K562 (cell line): Measurements from ENCODE around the gene PMEPA1. TPM values are rescaled to one million over a fixed set of nuclear protein-coding genes. Genes with fewer than 3 reads are reported as not detected.

Experiments used
- ATAC-seq: fragments of 200-7000 bp; cut with Tn5 transposase; 3 replicates; pipeline ENCODE4 v1.9.1; 2020; ENCODE audit warnings: moderate library complexity
- BruUV-seq: library from RNA; stranded (reverse); fragments of 400-500 nt; replicated peaks from 2 replicates; lab custom pipeline; 2021; lab: Mats Ljungman, UMichigan
- CTCF ChIA-PET: fragments of 300-600 bp; formaldehyde crosslinking; extraction: SDS; loops from one replicate; lab custom pipeline; 2021; ENCODE audit warnings: low intra/inter-chr PET ratio; lab: Yijun Ruan, JAX
- POLR2A ChIA-PET: fragments of 300-600, 350-650 bp; sonication (Branson Sonifier 250); formaldehyde crosslinking; extraction: SDS; loops from one replicate; lab custom pipeline; 2021; ENCODE audit warnings: antibody characterized with exemption, inconsistent platforms; lab: Yijun Ruan, JAX
- DNase-seq, 4 experiments: peaks; one replicate each; pipeline versions ENCODE4 v3.0.0 to v3.0.0-alpha.2; 2011 to 2018; ENCODE audit warnings: low spot score in 3 of 4, mixed read lengths in 3 of 4; ENCODE audit errors: extremely low read depth in 1 of 4
- FAIRE-seq: peaks from 2 replicates; lab custom pipeline; 2011; peaks lifted over from hg19 to GRCh38; lab: Jason Lieb, UNC
- H2AFZ ChIP-seq: 2 replicates; pipeline ENCODE4 v1.6.0; 2011; ENCODE audit warnings: low read depth, low read length, control low read depth, inconsistent platforms
- H3K27ac ChIP-seq: fragments of 200-600 bp; 3 replicates; pipeline ENCODE4 v1.8.0; 2011; ENCODE audit warnings: low read depth, mild to moderate bottlenecking, control low read depth, inconsistent platforms, low read length, moderate library complexity, mixed read lengths; ENCODE audit errors: extremely low read depth
- H3K27me3 ChIP-seq, 2 experiments: fragments of 300-600 bp in 1 of 2; 2 replicates in 1 of 2; 3 replicates in 1 of 2; pipeline versions ENCODE4 v1.6.0 to v1.8.0; 2011; ENCODE audit warnings: inconsistent platforms in 2 of 2, low read length in 2 of 2, mild to moderate bottlenecking in 1 of 2, mixed read lengths in 1 of 2, moderate library complexity in 1 of 2; ENCODE audit not compliant: control insufficient read depth in 2 of 2, insufficient read depth in 2 of 2
- H3K36me3 ChIP-seq: fragments of 300-600 bp; 3 replicates; pipeline ENCODE4 v1.8.0; 2011; ENCODE audit warnings: mild to moderate bottlenecking, low read length, inconsistent platforms; ENCODE audit not compliant: control insufficient read depth, insufficient read depth
- H3K4me1 ChIP-seq, 2 experiments: fragments of 200-600 bp in 1 of 2; replicated peaks in 1 of 2; 2 replicates in 1 of 2; 3 replicates in 1 of 2; pipeline versions ENCODE4 v1.5.1 to v1.8.0; 2011; ENCODE audit warnings: inconsistent platforms in 2 of 2, low read length in 2 of 2, mild to moderate bottlenecking in 1 of 2, mixed read lengths in 1 of 2, moderate library complexity in 1 of 2; ENCODE audit not compliant: control insufficient read depth in 2 of 2, insufficient read depth in 2 of 2
- H3K4me2 ChIP-seq: 2 replicates; pipeline ENCODE4 v1.6.1; 2011; ENCODE audit warnings: low read length, control low read depth, inconsistent platforms, mixed read lengths; ENCODE audit not compliant: insufficient read depth
- H3K4me3 ChIP-seq: fragments of 200-600 bp; sonication (generic), shearing (Covaris generic); 2 replicates; pipeline ENCODE4 v1.5.1; 2016; ENCODE audit warnings: control low read depth, inconsistent platforms
- H3K79me2 ChIP-seq: fragments of 200-600 bp; 3 replicates; pipeline ENCODE4 v1.8.0; 2011; ENCODE audit warnings: low read length, inconsistent platforms; ENCODE audit not compliant: control insufficient read depth, insufficient read depth
- H3K9ac ChIP-seq, 2 experiments: 2 replicates each; pipeline versions ENCODE4 v1.6.0 to v1.6.1; 2011; ENCODE audit warnings: low read depth in 2 of 2, low read length in 2 of 2, control low read depth in 1 of 2, inconsistent platforms in 1 of 2, mild to moderate bottlenecking in 1 of 2, mixed read lengths in 1 of 2; ENCODE audit not compliant: insufficient read depth in 1 of 2
- H3K9me1 ChIP-seq: one replicate; pipeline ENCODE4 v1.6.0; 2011; ENCODE audit warnings: inconsistent platforms, mild to moderate bottlenecking, low read length, moderate library complexity; ENCODE audit not compliant: control insufficient read depth, insufficient read depth
- H3K9me3 ChIP-seq: replicated peaks from 2 replicates; pipeline ENCODE4 v1.5.1; 2011; ENCODE audit warnings: low read depth, low read length, inconsistent platforms; ENCODE audit not compliant: control insufficient read depth, insufficient read depth
- H4K20me1 ChIP-seq: replicated peaks from 2 replicates; pipeline ENCODE4 v1.6.1; 2011; ENCODE audit warnings: low read length, inconsistent platforms, mixed read lengths; ENCODE audit not compliant: control insufficient read depth, insufficient read depth
- ATF1 ChIP-seq, 2 experiments: fragments of 450-650 bp in 1 of 2; IDR thresholded peaks; 2 replicates each; pipeline ENCODE4 v1.6.1; 2016; ENCODE audit warnings: missing compliant biosample characterization in 1 of 2, missing genetic modification characterization in 1 of 2
- CEBPB ChIP-seq: fragments of 450-650 bp; IDR thresholded peaks from 2 replicates; pipeline ENCODE4 v1.6.1; 2016; ENCODE audit warnings: missing genetic modification characterization, missing compliant biosample characterization
- EP400 ChIP-seq: fragments of 450-650 bp; IDR thresholded peaks from 2 replicates; pipeline ENCODE4 v1.6.1; 2017; ENCODE audit warnings: antibody characterized with exemption, mild to moderate bottlenecking, moderate library complexity
- FOS ChIP-seq: IDR thresholded peaks from 3 replicates; pipeline ENCODE4 v1.6.1; 2011; ENCODE audit not compliant: insufficient read length; ENCODE audit errors: extremely low read depth
- JUND ChIP-seq, 2 experiments: IDR thresholded peaks; 2 replicates in 1 of 2; 3 replicates in 1 of 2; pipeline ENCODE4 v1.6.1; 2011; ENCODE audit warnings: borderline replicate concordance in 2 of 2, low read depth in 2 of 2, low read length in 2 of 2, improper control_type of control experiment in 1 of 2, missing biosample characterization in 1 of 2, missing genetic modification characterization in 1 of 2, missing genetic modification reagents in 1 of 2
- PBX2 ChIP-seq, 2 experiments: IDR thresholded peaks in 1 of 2; conservative IDR thresholded peaks in 1 of 2; 2 replicates each; pipeline ENCODE4 v1.6.1; 2016; ENCODE audit warnings: low read depth in 2 of 2, mild to moderate bottlenecking in 1 of 2, missing compliant biosample characterization in 1 of 2, missing genetic modification characterization in 1 of 2, moderate library complexity in 1 of 2
- PHF20 ChIP-seq: fragments of 450-650 bp; IDR thresholded peaks from 2 replicates; pipeline ENCODE4 v1.6.1; 2018; ENCODE audit not compliant: partially characterized antibody
- PKNOX1 ChIP-seq: fragments of 450-650 bp; IDR thresholded peaks from 2 replicates; pipeline ENCODE4 v1.6.1; 2016
- SIN3B ChIP-seq: fragments of 450-650 bp; IDR thresholded peaks from 2 replicates; pipeline ENCODE4 v1.6.1; 2017; ENCODE audit warnings: low read depth, mild to moderate bottlenecking, moderate library complexity
- SP2 ChIP-seq: IDR thresholded peaks from 2 replicates; pipeline ENCODE4 v1.6.1; 2011; ENCODE audit warnings: mild to moderate bottlenecking, low read depth, low read length, moderate library complexity; ENCODE audit not compliant: poor library complexity, severe bottlenecking; ENCODE audit errors: extremely low read depth
- SRSF3 ChIP-seq: fragments of 200-400 bp; formaldehyde crosslinking; IDR thresholded peaks from 2 replicates; pipeline ENCODE4 v1.6.1; 2016; ENCODE audit warnings: mild to moderate bottlenecking, low read length, moderate library complexity; ENCODE audit not compliant: insufficient read depth
- XRCC5 ChIP-seq: fragments of 200-400 bp; formaldehyde crosslinking; IDR thresholded peaks from 2 replicates; pipeline ENCODE4 v1.6.1; 2017; ENCODE audit warnings: low read depth, mild to moderate bottlenecking, low read length
- ZNF253 ChIP-seq: fragments of 250-450 bp; sonication (Bioruptor Pico); conservative IDR thresholded peaks from 2 replicates; pipeline ENCODE4 v1.6.1; 2021; ENCODE audit warnings: mild to moderate bottlenecking
- ZNF507 ChIP-seq: conservative IDR thresholded peaks from 2 replicates; pipeline ENCODE4 v1.6.1; 2017; ENCODE audit warnings: missing genetic modification characterization, missing compliant biosample characterization
- WGBS: fragments of 100-300 bp; shearing (Covaris generic); methylation state at CpG from one replicate; pipeline ENCODE4 v1.1.6; 2016; ENCODE audit warnings: low coverage, mixed read lengths; ENCODE audit not compliant: insufficient coverage; ENCODE audit errors: missing lambda C conversion rate; 5-methylcytosine and 5-hydroxymethylcytosine counted together
- in situ Hi-C: fragments of 300-500 bp; cut with MboI; formaldehyde crosslinking; loops from 4 replicates; pipeline ENCODE4 v1.15.0; 2018; ENCODE audit warnings: inconsistent platforms, mixed read lengths
- intact Hi-C: fragments of 100-400 bp; cut with micrococcal nuclease; formaldehyde crosslinking; loops from 2 replicates; pipeline ENCODE4 v1.14.2; 2022
- polyA plus RNA-seq, 8 experiments: library from polyadenylated mRNA; depleted of rRNA in 4 of 8; stranded (reverse) in 5 of 8; unstranded in 3 of 8; fragments of >200 nt; fragmentation: Nextera tagmentation in 2 of 8; fragmentation: Illumina TruSeq in 1 of 8; extraction: Ambion mirVana in 2 of 8; extraction: Trizol in 1 of 8; gene quantifications; 2 replicates each; pipeline versions ENCODE4 v1.2.1 to v1.2.3, GENCODE V29; 2011 to 2014; ENCODE audit warnings: inconsistent platforms in 1 of 8, missing spikeins in 1 of 8
- total RNA-seq, 7 experiments: library from RNA; depleted of rRNA in 6 of 7; stranded (reverse); fragments of >200 nt in 6 of 7; fragmentation: Illumina TruSeq in 2 of 7; extraction: Trizol in 2 of 7; gene quantifications; 2 replicates each; pipeline versions ENCODE4 v1.2.1 to v1.2.3, GENCODE V29; 2011 to 2021; ENCODE audit warnings: low replicate concordance in 1 of 7

The PMEPA1 gene
- total and polyA plus RNA-seq, 9 of the 15 experiments (the other 6 are each of a cell fraction or from before 2014, with no cell fraction given): 0.16 TPM; not detected in 8

- no peak overlapping the region for H3K9ac ChIP-seq
- FAIRE-seq: no peak
- TF ChIP-seq ATF1 (CRISPR knock-in tag; IDR thresholded peaks at IDR 0.05) (no peak), ATF1 (tag; IDR thresholded peaks at IDR 0.05) (peak; percentile 66), JUND (IDR thresholded peaks at IDR 0.05; ENCODE audit: borderline replicate concordance, low read depth, low read length) (peak; percentile 37; the same call in 1 of the 2 replicates), JUND (tag; IDR thresholded peaks at IDR 0.05; ENCODE audit: borderline replicate concordance, low read depth, low read length) (peak; percentile 38; the same call in 1 of the 3 replicates), PHF20 (no peak), EP400 (no peak), ZNF253 (no peak), CEBPB (tag) (no peak), ZNF507 (tag) (no peak), PKNOX1 (0 out of 2 replicates have a peak, but pooled peaks have one; percentile 11), SP2 (no peak), FOS (no peak), SRSF3 (no peak), PBX2 (CRISPR knock-in tag; IDR thresholded peaks at IDR 0.05; ENCODE audit: low read depth) (no peak), PBX2 (tag; conservative IDR thresholded peaks at IDR 0.05; ENCODE audit: low read depth) (no peak), XRCC5 (no peak), SIN3B (no peak)
Observed at GRCh38 chr20:57738484-57738883, 28.7 kb upstream of the PMEPA1 start.

More at GRCh38 chr20:57738484-57738883, 28.7 kb upstream of the PMEPA1 start:
- Histone ChIP-seq H3K36me3 (no peaks in the 10 kb centered on the region), H4K20me1 (no peaks in the 10 kb centered on the region), H3K4me3 (no peak overlapping the region), H3K79me2 (no peaks in the 10 kb centered on the region), H3K4me2 (no peak overlapping the region), H2AFZ (no peak overlapping the region), H3K9me1 (no peaks in the 10 kb centered on the region), H3K4me1 (no peaks in the 10 kb centered on the region; a peak in 1 of 5 replicates), H3K9me3 (no peaks in the 10 kb centered on the region), H3K27ac (no peak overlapping the region), H3K27me3 (peaks cover 0 to 24% of the 10 kb centered on the region in 2 experiments; a peak in 3 of 5 replicates)
- intact Hi-C loops (no loop called here), in situ Hi-C loops (no loop called here)
- ChIA-PET POLR2A (no interaction called here), CTCF (no interaction called here)
- BruUV-seq: no TSS peak
- DNase-seq (peak; percentile 7 to 52 (median 46)), ATAC-seq (peak; percentile 49; the same call in 2 of the 3 replicates)
- WGBS: 5% methylated on average over 2 of the region's 2 CpGs
